ENCODE measurements around the gene DHRSX. TPM values are rescaled to one million over a fixed set of nuclear protein-coding genes. Genes with fewer than 3 reads are reported as not detected.

The DHRSX gene
- total and polyA plus RNA-seq, 2 of the 13 experiments (the other 11 are each of a cell fraction or from before 2014, with no cell fraction given) = 15.5 to 24.3 TPM

DNA sequence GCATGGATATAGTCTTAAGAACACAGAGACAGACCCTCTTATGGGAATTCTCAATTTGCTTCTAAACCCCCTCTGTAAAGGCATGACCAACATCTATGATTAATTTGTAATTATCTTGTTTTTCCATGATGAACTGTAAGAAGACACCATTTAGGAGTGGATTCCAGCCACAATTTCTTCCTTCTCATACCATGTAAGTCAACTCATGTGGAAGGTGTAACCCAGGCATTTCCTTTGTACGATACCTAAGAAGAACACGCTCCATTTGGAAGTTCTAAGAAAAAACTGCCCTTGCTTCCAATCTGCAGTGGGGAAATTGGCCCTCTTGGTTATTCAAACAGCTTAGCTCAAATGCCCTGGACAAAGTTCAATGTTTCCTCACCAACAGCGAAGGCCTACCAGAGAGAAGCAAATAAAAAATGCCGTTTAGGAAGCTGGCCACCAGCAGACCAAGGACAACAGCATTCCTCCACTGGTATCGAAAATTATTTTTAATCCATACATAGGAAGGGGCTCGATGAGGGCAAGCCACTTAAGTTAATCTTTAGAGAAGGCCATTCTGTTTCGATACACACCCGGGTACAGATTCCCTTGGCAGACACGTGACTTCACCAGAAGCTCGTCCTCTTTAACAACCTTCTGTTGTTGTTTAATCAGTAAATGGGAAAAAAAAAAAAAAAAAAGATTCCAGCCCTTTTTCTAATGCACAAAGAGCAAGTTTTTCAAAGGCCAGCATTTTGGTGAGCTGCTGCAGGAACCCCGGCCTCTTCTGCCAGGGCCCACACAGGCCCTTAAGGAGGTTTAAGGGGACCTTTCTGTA lies 2.6 kb downstream of the DHRSX start (continued):
- peak; percentile 34; the same call in 1 of the 2 replicates for TF ChIP-seq TAF1 (CRISPR knock-in tag; IDR thresholded peaks at IDR 0.05)
- TF ChIP-seq NFYC (CRISPR knock-in tag; IDR thresholded peaks at IDR 0.05) = no peak
- TF ChIP-seq ZNF3 (CRISPR knock-in tag; IDR thresholded peaks at IDR 0.05) = no peak
- TF ChIP-seq NR2F6 (IDR thresholded peaks at IDR 0.05) = peak; percentile 25; the same call in 1 of the 2 replicates
- peak; percentile 50 for TF ChIP-seq NR2F6 (CRISPR knock-in tag; IDR thresholded peaks at IDR 0.05)
- TF ChIP-seq TBP (CRISPR knock-in tag; IDR thresholded peaks at IDR 0.05) = no peak
- TF ChIP-seq, protein P1, sequence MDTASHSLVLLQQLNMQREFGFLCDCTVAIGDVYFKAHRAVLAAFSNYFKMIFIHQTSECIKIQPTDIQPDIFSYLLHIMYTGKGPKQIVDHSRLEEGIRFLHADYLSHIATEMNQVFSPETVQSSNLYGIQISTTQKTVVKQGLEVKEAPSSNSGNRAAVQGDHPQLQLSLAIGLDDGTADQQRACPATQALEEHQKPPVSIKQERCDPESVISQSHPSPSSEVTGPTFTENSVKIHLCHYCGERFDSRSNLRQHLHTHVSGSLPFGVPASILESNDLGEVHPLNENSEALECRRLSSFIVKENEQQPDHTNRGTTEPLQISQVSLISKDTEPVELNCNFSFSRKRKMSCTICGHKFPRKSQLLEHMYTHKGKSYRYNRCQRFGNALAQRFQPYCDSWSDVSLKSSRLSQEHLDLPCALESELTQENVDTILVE (CRISPR knock-in tag; IDR thresholded peaks at IDR 0.05) = peak; percentile 66
- no peak for TF ChIP-seq DNMT3B (CRISPR knock-in tag; conservative IDR thresholded peaks at IDR 0.05)
- TF ChIP-seq, protein P2, sequence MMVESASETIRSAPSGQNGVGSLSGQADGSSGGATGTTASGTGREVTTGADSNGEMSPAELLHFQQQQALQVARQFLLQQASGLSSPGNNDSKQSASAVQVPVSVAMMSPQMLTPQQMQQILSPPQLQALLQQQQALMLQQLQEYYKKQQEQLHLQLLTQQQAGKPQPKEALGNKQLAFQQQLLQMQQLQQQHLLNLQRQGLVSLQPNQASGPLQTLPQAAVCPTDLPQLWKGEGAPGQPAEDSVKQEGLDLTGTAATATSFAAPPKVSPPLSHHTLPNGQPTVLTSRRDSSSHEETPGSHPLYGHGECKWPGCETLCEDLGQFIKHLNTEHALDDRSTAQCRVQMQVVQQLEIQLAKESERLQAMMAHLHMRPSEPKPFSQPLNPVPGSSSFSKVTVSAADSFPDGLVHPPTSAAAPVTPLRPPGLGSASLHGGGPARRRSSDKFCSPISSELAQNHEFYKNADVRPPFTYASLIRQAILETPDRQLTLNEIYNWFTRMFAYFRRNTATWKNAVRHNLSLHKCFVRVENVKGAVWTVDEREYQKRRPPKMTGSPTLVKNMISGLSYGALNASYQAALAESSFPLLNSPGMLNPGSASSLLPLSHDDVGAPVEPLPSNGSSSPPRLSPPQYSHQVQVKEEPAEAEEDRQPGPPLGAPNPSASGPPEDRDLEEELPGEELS (CRISPR knock-in tag; IDR thresholded peaks at IDR 0.05) = peak; percentile 70
- TF ChIP-seq, protein P3, sequence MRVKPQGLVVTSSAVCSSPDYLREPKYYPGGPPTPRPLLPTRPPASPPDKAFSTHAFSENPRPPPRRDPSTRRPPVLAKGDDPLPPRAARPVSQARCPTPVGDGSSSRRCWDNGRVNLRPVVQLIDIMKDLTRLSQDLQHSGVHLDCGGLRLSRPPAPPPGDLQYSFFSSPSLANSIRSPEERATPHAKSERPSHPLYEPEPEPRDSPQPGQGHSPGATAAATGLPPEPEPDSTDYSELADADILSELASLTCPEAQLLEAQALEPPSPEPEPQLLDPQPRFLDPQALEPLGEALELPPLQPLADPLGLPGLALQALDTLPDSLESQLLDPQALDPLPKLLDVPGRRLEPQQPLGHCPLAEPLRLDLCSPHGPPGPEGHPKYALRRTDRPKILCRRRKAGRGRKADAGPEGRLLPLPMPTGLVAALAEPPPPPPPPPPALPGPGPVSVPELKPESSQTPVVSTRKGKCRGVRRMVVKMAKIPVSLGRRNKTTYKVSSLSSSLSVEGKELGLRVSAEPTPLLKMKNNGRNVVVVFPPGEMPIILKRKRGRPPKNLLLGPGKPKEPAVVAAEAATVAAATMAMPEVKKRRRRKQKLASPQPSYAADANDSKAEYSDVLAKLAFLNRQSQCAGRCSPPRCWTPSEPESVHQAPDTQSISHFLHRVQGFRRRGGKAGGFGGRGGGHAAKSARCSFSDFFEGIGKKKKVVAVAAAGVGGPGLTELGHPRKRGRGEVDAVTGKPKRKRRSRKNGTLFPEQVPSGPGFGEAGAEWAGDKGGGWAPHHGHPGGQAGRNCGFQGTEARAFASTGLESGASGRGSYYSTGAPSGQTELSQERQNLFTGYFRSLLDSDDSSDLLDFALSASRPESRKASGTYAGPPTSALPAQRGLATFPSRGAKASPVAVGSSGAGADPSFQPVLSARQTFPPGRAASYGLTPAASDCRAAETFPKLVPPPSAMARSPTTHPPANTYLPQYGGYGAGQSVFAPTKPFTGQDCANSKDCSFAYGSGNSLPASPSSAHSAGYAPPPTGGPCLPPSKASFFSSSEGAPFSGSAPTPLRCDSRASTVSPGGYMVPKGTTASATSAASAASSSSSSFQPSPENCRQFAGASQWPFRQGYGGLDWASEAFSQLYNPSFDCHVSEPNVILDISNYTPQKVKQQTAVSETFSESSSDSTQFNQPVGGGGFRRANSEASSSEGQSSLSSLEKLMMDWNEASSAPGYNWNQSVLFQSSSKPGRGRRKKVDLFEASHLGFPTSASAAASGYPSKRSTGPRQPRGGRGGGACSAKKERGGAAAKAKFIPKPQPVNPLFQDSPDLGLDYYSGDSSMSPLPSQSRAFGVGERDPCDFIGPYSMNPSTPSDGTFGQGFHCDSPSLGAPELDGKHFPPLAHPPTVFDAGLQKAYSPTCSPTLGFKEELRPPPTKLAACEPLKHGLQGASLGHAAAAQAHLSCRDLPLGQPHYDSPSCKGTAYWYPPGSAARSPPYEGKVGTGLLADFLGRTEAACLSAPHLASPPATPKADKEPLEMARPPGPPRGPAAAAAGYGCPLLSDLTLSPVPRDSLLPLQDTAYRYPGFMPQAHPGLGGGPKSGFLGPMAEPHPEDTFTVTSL (CRISPR knock-in tag; IDR thresholded peaks at IDR 0.05; ENCODE audit: borderline replicate concordance) = peak; percentile 15; the same call in 1 of the 2 replicates
- TF ChIP-seq NFIC (IDR thresholded peaks at IDR 0.05; ENCODE audit: low read length) = no peak
- TF ChIP-seq NRL (CRISPR knock-in tag; IDR thresholded peaks at IDR 0.05; ENCODE audit: borderline replicate concordance) = no peak
- no peak for TF ChIP-seq ZFAT (CRISPR knock-in tag; conservative IDR thresholded peaks at IDR 0.05)
- peak; percentile 79 for TF ChIP-seq ZNF264 (CRISPR knock-in tag; IDR thresholded peaks at IDR 0.05)
- TF ChIP-seq ZSCAN25 (CRISPR knock-in tag; IDR thresholded peaks at IDR 0.05) = no peak
- TF ChIP-seq, protein P4, sequence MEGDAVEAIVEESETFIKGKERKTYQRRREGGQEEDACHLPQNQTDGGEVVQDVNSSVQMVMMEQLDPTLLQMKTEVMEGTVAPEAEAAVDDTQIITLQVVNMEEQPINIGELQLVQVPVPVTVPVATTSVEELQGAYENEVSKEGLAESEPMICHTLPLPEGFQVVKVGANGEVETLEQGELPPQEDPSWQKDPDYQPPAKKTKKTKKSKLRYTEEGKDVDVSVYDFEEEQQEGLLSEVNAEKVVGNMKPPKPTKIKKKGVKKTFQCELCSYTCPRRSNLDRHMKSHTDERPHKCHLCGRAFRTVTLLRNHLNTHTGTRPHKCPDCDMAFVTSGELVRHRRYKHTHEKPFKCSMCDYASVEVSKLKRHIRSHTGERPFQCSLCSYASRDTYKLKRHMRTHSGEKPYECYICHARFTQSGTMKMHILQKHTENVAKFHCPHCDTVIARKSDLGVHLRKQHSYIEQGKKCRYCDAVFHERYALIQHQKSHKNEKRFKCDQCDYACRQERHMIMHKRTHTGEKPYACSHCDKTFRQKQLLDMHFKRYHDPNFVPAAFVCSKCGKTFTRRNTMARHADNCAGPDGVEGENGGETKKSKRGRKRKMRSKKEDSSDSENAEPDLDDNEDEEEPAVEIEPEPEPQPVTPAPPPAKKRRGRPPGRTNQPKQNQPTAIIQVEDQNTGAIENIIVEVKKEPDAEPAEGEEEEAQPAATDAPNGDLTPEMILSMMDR (CRISPR knock-in tag; IDR thresholded peaks at IDR 0.05) = no peak

All from HepG2 (cell line).